Measurements from ENCODE around the gene CACNA1B. TPM values are rescaled to one million over a fixed set of nuclear protein-coding genes. Genes with fewer than 3 reads are reported as not detected.

CACNA1B gene
- total and polyA plus RNA-seq, 7 donors = under 0.01 to 1.4 (median 0.55) TPM; not detected in 1

DNA sequence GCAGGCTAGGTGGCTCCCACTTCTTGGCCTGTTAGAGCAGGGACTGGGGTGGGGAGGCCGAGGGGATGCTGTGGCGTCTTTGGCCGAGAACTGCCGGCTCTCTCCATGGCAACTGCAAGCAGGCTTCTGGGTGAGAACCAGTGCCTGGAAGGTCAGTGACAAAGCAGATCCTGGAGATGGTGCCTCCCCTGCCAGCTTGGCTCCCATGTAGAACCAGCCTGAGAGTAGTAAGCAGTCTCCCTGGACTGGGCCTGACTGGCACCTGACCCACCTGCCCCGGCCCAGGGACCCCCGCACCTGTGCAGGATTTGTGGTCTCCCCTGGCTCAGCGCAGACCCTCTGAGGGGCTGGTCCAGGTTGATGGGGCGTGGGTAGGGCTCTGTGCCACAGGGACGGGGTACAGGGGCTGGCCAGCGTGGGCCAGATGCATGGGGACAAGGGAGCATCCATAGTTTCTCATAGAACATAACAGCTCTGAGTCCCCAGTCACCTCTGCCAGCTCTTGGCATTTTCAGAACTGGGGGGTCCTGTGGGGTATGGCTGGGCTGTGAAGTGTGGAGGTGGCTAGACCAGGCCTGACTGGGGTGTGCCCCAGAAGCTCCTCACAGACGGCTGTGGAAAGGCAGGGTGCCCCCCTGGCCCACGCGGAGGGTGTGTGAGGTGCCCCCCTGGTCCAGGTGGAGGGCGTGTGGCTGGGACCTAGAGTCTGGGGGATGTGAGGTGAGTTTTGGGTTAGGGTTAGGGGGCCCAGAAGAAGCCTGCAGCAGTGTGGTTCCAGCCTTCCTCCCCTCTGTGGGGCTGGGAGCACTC, 22.2 kb downstream of the CACNA1B start:
- no peak for DNase-seq
- intact Hi-C loops (cut with DNase I) = no loop called here
- no peaks in the 10 kb centered on the region for H3K36me3 ChIP-seq
- no peak for TF ChIP-seq POLR2A (IDR thresholded peaks at IDR 0.05)
- TF ChIP-seq, protein P1, sequence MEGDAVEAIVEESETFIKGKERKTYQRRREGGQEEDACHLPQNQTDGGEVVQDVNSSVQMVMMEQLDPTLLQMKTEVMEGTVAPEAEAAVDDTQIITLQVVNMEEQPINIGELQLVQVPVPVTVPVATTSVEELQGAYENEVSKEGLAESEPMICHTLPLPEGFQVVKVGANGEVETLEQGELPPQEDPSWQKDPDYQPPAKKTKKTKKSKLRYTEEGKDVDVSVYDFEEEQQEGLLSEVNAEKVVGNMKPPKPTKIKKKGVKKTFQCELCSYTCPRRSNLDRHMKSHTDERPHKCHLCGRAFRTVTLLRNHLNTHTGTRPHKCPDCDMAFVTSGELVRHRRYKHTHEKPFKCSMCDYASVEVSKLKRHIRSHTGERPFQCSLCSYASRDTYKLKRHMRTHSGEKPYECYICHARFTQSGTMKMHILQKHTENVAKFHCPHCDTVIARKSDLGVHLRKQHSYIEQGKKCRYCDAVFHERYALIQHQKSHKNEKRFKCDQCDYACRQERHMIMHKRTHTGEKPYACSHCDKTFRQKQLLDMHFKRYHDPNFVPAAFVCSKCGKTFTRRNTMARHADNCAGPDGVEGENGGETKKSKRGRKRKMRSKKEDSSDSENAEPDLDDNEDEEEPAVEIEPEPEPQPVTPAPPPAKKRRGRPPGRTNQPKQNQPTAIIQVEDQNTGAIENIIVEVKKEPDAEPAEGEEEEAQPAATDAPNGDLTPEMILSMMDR (IDR thresholded peaks at IDR 0.05) = no peak
- no peak for TF ChIP-seq POLR2AphosphoS5 (IDR thresholded peaks at IDR 0.05)
- TF ChIP-seq EP300 (IDR thresholded peaks at IDR 0.05) = no peak
- no peak overlapping the region for H3K4me3 ChIP-seq
- no peak overlapping the region for H3K27ac ChIP-seq
- no peaks in the 10 kb centered on the region for H3K4me1 ChIP-seq
- no peaks in the 10 kb centered on the region for H3K9me3 ChIP-seq
- no peaks in the 10 kb centered on the region for H3K27me3 ChIP-seq
- 77 to 85% methylated on average over 14 of the region's 14 CpGs for WGBS, 2 donors

DNA sequence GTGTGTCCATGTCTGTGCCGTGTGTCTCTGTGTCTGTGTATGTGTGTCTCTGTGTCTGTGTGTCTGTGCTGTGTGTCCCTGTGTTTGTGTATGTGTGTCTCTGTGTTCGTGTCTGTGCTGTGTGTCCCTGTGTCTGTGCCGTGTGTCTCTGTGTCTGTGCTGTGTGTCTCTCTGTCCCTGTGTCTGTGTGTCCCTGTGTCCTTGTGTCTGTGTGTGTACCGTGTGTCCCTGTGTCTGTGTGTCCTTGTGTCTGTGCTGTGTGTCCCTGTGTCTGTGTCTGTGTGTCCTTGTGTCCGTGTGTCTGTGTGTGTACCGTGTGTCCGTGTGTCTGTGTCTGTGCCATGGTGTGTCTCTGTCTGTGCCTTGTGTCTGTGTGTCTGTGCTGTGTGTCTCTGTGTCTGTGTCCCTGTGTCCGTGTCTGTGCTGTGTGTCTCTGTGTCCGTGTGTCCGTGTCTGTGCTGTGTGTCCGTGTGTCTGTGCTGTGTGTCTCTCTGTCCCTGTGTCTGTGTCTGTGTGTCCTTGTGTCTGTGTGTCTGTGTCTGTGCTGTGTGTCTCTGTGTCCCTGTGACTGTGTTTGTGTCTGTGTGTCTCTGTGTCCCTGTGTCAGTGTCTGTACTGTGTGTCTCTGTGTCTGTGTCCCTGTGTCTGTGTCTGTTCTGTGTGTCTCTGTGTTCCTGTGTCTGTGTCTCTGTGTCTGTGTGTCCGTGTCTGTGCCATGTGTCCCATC, 23.2 kb downstream of the CACNA1B start:
- Histone ChIP-seq H3K9me3 (no peaks in the 10 kb centered on the region), H3K27me3 (no peaks in the 10 kb centered on the region), H3K4me3 (no peak overlapping the region), H3K27ac (no peak overlapping the region), H3K4me1 (no peaks in the 10 kb centered on the region), H3K36me3 (no peaks in the 10 kb centered on the region)
- no peak for TF ChIP-seq POLR2A (IDR thresholded peaks at IDR 0.05)
- TF ChIP-seq, protein P1 (IDR thresholded peaks at IDR 0.05) = no peak
- no peak for TF ChIP-seq EP300 (IDR thresholded peaks at IDR 0.05)
- no peak for TF ChIP-seq POLR2AphosphoS5 (IDR thresholded peaks at IDR 0.05)
- 83 to 91% methylated on average over 12 of the region's 12 CpGs for WGBS, 2 donors
- no peak for DNase-seq
- intact Hi-C loops (cut with DNase I) = no loop called here

DNA sequence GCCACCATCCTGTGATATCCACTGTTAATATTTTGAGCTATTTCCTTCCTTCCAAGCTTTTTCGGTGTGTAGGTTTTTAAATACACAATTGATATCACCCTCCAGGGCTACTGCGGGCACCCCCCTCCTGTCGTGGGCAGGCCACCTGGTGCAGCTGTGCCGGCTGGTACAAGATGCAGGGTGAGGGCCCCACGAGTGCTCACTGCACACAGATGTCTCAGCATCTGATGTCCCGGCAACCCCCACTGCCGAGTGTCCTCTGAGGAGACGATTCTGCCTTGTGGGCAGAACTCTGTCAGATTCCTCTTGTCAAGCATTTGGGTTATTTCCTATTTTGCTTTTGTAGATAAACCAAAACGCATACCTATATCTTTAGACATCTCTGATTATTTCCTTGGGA, 25.1 kb downstream of the CACNA1B start:
- no peaks in the 10 kb centered on the region for H3K36me3 ChIP-seq
- no peaks in the 10 kb centered on the region for H3K4me1 ChIP-seq
- no peak for DNase-seq

DNA sequence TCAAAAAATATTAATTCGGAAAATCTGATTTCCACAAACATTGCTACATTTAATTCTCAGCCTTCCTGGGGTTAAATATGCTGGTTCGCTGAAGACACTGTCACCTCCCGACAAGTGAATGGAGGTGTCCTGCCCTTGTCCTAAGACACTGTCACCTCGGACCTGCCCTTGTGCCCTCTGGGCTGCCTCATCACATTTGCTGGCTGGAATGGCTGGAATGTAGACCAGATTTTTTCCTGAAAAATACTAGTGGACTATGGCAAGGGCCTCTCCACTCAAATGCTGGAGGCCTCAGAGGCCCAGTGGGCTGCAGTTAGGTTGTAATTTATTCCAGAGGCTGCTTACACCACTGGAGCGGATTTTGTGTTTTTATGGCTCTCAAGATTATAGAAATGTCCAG, 28.2 kb downstream of the CACNA1B start:
- Histone ChIP-seq H3K27me3 (peaks cover 0 to 2% (median 0%) of the 10 kb centered on the region in 3 donors), H3K36me3 (no peaks in the 10 kb centered on the region), H3K4me3 (no peak overlapping the region), H3K27ac (no peak overlapping the region), H3K4me1 (no peaks in the 10 kb centered on the region), H3K9me3 (no peaks in the 10 kb centered on the region)
- TF ChIP-seq, protein P1 (IDR thresholded peaks at IDR 0.05) = no peak
- no peak for TF ChIP-seq EP300 (IDR thresholded peaks at IDR 0.05)
- no peak for TF ChIP-seq POLR2A (IDR thresholded peaks at IDR 0.05)
- no peak for TF ChIP-seq POLR2AphosphoS5 (IDR thresholded peaks at IDR 0.05)
- DNase-seq = no peak
- WGBS, 2 donors = 70 to 74% methylated on average over 5 of the region's 5 CpGs
- intact Hi-C loops (cut with DNase I) = no loop called here

More for the DNA sequence above, 25.1 kb downstream of the CACNA1B start:
- Histone ChIP-seq H3K9me3 (no peaks in the 10 kb centered on the region), H3K4me3 (no peak overlapping the region), H3K27me3 (no peaks in the 10 kb centered on the region), H3K27ac (no peak overlapping the region)
- 74 to 82% methylated on average over 9 of the region's 9 CpGs for WGBS, 2 donors
- intact Hi-C loops (cut with DNase I) = no loop called here
- no peak for TF ChIP-seq POLR2A (IDR thresholded peaks at IDR 0.05)
- no peak for TF ChIP-seq EP300 (IDR thresholded peaks at IDR 0.05)
- TF ChIP-seq, protein P1 (IDR thresholded peaks at IDR 0.05) = no peak

All from sigmoid colon (tissue), 7 donors.